OCI-LY7 (cell line): ENCODE results near the gene TRPM3.

Experiments used
- EZH2phosphoT487 ChIP-seq: fragments of 200-600 bp; sonication (generic); IDR thresholded peaks from 2 replicates; pipeline ENCODE4 v1.6.1; 2018; ENCODE audit warnings: low read depth, borderline replicate concordance, mild to moderate bottlenecking, mixed run types, antibody characterized with exemption, low read length, moderate library complexity, mixed read lengths
- TF ChIP-seq, protein P1 (sequence below): fragments of 200-600 bp; sonication (generic); conservative IDR thresholded peaks from 2 replicates; pipeline ENCODE4 v1.5.1; 2014; ENCODE audit warnings: mild to moderate bottlenecking, antibody characterized with exemption, low read length, moderate library complexity, mixed read lengths

DNA sequence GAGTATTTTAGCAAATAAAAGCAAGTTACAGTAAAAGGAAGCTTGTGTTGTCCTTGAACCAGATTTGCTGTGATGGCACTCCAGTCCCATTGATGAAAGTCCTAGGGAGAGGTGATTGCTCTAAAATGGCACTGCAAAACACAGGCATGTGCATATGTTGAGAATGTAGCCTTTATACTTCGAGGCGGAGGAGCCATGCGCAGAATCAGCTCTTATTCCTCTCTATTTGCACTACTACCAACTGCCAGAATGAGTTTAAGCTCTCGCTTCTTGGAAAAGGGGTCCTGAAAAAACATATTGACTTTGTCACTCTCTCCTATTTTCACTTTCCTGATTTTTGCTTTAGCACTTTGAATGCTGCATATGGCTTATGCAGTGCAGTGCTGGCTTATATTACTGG lies 429.0 kb downstream of the TRPM3 start:
- TF ChIP-seq, protein P1, sequence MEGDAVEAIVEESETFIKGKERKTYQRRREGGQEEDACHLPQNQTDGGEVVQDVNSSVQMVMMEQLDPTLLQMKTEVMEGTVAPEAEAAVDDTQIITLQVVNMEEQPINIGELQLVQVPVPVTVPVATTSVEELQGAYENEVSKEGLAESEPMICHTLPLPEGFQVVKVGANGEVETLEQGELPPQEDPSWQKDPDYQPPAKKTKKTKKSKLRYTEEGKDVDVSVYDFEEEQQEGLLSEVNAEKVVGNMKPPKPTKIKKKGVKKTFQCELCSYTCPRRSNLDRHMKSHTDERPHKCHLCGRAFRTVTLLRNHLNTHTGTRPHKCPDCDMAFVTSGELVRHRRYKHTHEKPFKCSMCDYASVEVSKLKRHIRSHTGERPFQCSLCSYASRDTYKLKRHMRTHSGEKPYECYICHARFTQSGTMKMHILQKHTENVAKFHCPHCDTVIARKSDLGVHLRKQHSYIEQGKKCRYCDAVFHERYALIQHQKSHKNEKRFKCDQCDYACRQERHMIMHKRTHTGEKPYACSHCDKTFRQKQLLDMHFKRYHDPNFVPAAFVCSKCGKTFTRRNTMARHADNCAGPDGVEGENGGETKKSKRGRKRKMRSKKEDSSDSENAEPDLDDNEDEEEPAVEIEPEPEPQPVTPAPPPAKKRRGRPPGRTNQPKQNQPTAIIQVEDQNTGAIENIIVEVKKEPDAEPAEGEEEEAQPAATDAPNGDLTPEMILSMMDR = no peak
- TF ChIP-seq EZH2phosphoT487 = no peak
